HCT116 (cell line): ENCODE results near the gene C4A. TPM values are rescaled to one million over a fixed set of nuclear protein-coding genes. Genes with fewer than 3 reads are reported as not detected.

Source experiments
- ATAC-seq: fragments of 200-7000 bp; cut with Tn5 transposase; 2 replicates; pipeline ENCODE4 v1.9.1; 2020; ENCODE audit warnings: mild to moderate bottlenecking, moderate library complexity
- BruUV-seq: library from RNA; stranded (reverse); fragments of 400-500 nt; replicated peaks from 2 replicates; lab custom pipeline; 2021; lab: Mats Ljungman, UMichigan
- CTCF ChIA-PET: fragments of 300-600 bp; sonication (Branson Sonifier 250); formaldehyde crosslinking; loops from one replicate; lab custom pipeline; 2021; ENCODE audit warnings: antibody characterized with exemption; lab: Charles Lee
- POLR2A ChIA-PET: fragments of 300-600, 350-600 bp; sonication (Branson Sonifier 250); formaldehyde crosslinking; loops from one replicate; lab custom pipeline; 2021; ENCODE audit warnings: antibody characterized with exemption; lab: Charles Lee
- RAD21 ChIA-PET, 2 experiments: fragments of 300-600 bp; sonication (Branson Sonifier 250); formaldehyde crosslinking; loops; one replicate each; lab custom pipeline; 2023; ENCODE audit warnings: low total read pairs in 2 of 2; ENCODE audit not compliant: uncharacterized antibody in 2 of 2, unreplicated experiment in 2 of 2, low non-redundant PET in 1 of 2; lab: Charles Lee
- DNase-seq: peaks from one replicate; pipeline ENCODE4 v3.0.0-alpha.2; 2010; ENCODE audit warnings: low read depth, low spot score
- H2AFZ ChIP-seq: fragments of 200-600 bp; shearing (Covaris generic), sonication (generic); 2 replicates; pipeline ENCODE4 v1.6.1; 2017; ENCODE audit warnings: low read depth, mixed run types, mixed read lengths, antibody characterized with exemption, low read length; ENCODE audit not compliant: poor library complexity, severe bottlenecking
- H3K27ac ChIP-seq: 2 replicates; pipeline ENCODE4 v1.5.1; 2012; ENCODE audit warnings: low read depth, low read length
- H3K27me3 ChIP-seq: fragments of 200-600 bp; sonication (generic); 2 replicates; pipeline ENCODE4 v1.6.1; 2016; ENCODE audit warnings: mixed run types, low read length, mixed read lengths; ENCODE audit not compliant: insufficient read depth
- H3K36me3 ChIP-seq, 2 experiments: fragments of 200-500 bp in 1 of 2; fragments of 200-600 bp in 1 of 2; sonication (Bioruptor generic) in 1 of 2; sonication (generic) in 1 of 2; 2 replicates each; pipeline versions ENCODE4 v1.5.1 to v1.6.1; 2014 to 2016; ENCODE audit warnings: low read length in 2 of 2, inconsistent platforms in 1 of 2, mixed read lengths in 1 of 2, mixed run types in 1 of 2; ENCODE audit not compliant: insufficient read depth in 2 of 2, control insufficient read depth in 1 of 2
- H3K4me1 ChIP-seq, 2 experiments: fragments of 200-600 bp in 1 of 2; sonication (generic) in 1 of 2; 2 replicates each; pipeline versions ENCODE4 v1.5.1 to v1.6.1; 2012 to 2017; ENCODE audit warnings: low read length in 2 of 2, inconsistent platforms in 1 of 2, mild to moderate bottlenecking in 1 of 2, mixed read lengths in 1 of 2, mixed run types in 1 of 2, moderate library complexity in 1 of 2; ENCODE audit not compliant: insufficient read depth in 2 of 2, control insufficient read depth in 1 of 2
- H3K4me2 ChIP-seq: fragments of 200-600 bp; sonication (generic); 2 replicates; pipeline ENCODE4 v1.6.1; 2017; ENCODE audit warnings: mixed run types, low read length, mixed read lengths
- H3K4me3 ChIP-seq, 2 experiments: fragments of 200-600 bp in 1 of 2; sonication (generic) in 1 of 2; replicated peaks in 1 of 2; 2 replicates each; pipeline ENCODE4 v1.5.1; 2011 to 2016; ENCODE audit warnings: low read length in 2 of 2, control low read depth in 1 of 2, low read depth in 1 of 2, mild to moderate bottlenecking in 1 of 2, mixed read lengths in 1 of 2, mixed run types in 1 of 2
- H3K79me2 ChIP-seq: fragments of 200-600 bp; sonication (generic); 2 replicates; pipeline ENCODE4 v1.6.1; 2017; ENCODE audit warnings: mild to moderate bottlenecking, mixed run types, low read length, moderate library complexity, mixed read lengths; ENCODE audit not compliant: insufficient read depth
- H3K9ac ChIP-seq: fragments of 200-600 bp; sonication (generic); 2 replicates; pipeline ENCODE4 v1.6.1; 2016; ENCODE audit warnings: low read length, mixed read lengths
- H3K9me2 ChIP-seq: fragments of 200-600 bp; sonication (generic), shearing (Covaris generic); 2 replicates; pipeline ENCODE4 v1.6.1; 2017; ENCODE audit warnings: mixed run types, mild to moderate bottlenecking, moderate library complexity; ENCODE audit not compliant: insufficient read depth
- H3K9me3 ChIP-seq, 2 experiments: fragments of 200-500 bp in 1 of 2; fragments of 200-600 bp in 1 of 2; sonication (Bioruptor generic) in 1 of 2; sonication (generic) in 1 of 2; 2 replicates each; pipeline ENCODE4 v1.6.1; 2014 to 2017; ENCODE audit warnings: low read length in 2 of 2, mixed read lengths in 2 of 2, inconsistent platforms in 1 of 2, low read depth in 1 of 2, mild to moderate bottlenecking in 1 of 2, mixed run types in 1 of 2, moderate library complexity in 1 of 2; ENCODE audit not compliant: control insufficient read depth in 1 of 2, insufficient read depth in 1 of 2
- H4K20me1 ChIP-seq: fragments of 200-600 bp; sonication (generic), shearing (Covaris generic); 2 replicates; pipeline ENCODE4 v1.6.1; 2017; ENCODE audit warnings: mixed run types, mild to moderate bottlenecking, moderate library complexity; ENCODE audit not compliant: insufficient read depth
- JUND ChIP-seq: IDR thresholded peaks from 2 replicates; pipeline ENCODE4 v1.6.1; 2012
- SP1 ChIP-seq: IDR thresholded peaks from 2 replicates; pipeline ENCODE4 v1.6.1; 2012; ENCODE audit warnings: low read depth
- ZFX ChIP-seq: fragments of 450-650 bp; IDR thresholded peaks from 2 replicates; pipeline ENCODE4 v1.6.1; 2017
- intact Hi-C: fragments of 100-400 bp; cut with micrococcal nuclease; formaldehyde crosslinking; loops from 2 replicates; pipeline ENCODE4 v1.10.0; 2022
- total RNA-seq: library from RNA; stranded (reverse); gene quantifications from one replicate; pipeline ENCODE4 v1.2.1, GENCODE V29; 2021; ENCODE audit not compliant: unreplicated experiment
- TF ChIP-seq, protein P1 (sequence below): IDR thresholded peaks from 2 replicates; pipeline ENCODE4 v1.6.1; 2011; ENCODE audit warnings: mild to moderate bottlenecking, low read length, moderate library complexity; ENCODE audit not compliant: insufficient replicate concordance; ENCODE audit errors: extremely low read depth

C4A gene
- total RNA-seq, 1 experiment from 2014 or later: 5.1 TPM

DNA sequence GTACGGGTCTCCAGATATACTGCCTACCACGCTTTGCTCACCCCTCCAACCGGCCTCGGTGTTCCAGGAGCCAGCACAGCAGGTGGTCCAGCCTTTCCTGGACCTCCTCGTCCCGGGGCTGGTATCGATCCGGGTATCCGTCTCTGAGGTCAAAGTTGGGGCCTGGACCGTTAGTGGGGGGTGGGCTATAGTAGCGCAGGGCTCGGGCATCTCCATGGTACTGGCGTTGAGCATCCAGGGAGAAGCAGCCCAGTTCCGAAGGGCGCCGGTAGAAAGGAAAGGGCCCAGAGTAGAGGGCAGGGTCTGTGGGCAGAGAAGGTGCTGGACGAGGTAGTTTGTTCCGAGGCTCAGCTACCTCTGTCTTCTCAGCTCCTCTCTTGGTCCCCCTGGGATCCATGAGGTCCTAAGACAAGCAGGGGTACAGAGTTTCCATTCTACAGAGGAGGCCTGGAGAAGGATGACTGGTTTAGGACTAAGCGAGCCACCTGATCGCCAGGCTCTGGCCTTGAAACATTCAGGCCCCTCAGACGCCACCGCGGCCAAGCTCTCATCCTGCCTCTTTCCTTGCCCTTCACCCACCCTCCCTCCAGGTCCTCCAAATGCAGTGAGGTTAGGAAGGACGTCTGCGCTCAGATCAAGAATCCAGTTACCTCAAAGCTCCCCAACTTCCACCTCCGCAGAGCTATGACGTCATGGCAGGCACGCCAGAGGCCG lies 10.4 kb upstream of the C4A start:
- peak; percentile 23 for ATAC-seq
- peak overlapping the region; percentile 98 for H3K4me2 ChIP-seq
- POLR2A ChIA-PET: interaction anchor here (0.6 to 2.4 kb wide), 7 partner anchors 8 to 224 kb away, joined by 3 to 9 read pairs (median 6); partner anchors contain the start of genes HSPA1B, NELFE, NEU1 and SKIC2

More for the DNA sequence above, 10.4 kb upstream of the C4A start:
- Histone ChIP-seq H3K9ac (peak overlapping the region; percentile 92), H3K9me2 (no peaks in the 10 kb centered on the region), H3K27ac (peak overlapping the region; percentile 86)
- peak; percentile 75 for TF ChIP-seq ZFX
- TF ChIP-seq, protein P1, sequence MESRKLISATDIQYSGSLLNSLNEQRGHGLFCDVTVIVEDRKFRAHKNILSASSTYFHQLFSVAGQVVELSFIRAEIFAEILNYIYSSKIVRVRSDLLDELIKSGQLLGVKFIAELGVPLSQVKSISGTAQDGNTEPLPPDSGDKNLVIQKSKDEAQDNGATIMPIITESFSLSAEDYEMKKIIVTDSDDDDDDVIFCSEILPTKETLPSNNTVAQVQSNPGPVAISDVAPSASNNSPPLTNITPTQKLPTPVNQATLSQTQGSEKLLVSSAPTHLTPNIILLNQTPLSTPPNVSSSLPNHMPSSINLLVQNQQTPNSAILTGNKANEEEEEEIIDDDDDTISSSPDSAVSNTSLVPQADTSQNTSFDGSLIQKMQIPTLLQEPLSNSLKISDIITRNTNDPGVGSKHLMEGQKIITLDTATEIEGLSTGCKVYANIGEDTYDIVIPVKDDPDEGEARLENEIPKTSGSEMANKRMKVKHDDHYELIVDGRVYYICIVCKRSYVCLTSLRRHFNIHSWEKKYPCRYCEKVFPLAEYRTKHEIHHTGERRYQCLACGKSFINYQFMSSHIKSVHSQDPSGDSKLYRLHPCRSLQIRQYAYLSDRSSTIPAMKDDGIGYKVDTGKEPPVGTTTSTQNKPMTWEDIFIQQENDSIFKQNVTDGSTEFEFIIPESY: no peak
- TF ChIP-seq JUND: 0 out of 2 replicates have a peak, but pooled peaks have one; percentile 42
- no peak for TF ChIP-seq SP1
- TF ChIP-seq, all 23 proteins: peak for 2
- H2AFZ ChIP-seq: no peak overlapping the region
- intact Hi-C loops: no loop called here
- ChIA-PET CTCF (interaction anchor here (1.6 kb wide), 1 partner anchor 19 kb away, joined by 7 read pairs; no protein-coding TSS in a partner anchor), RAD21 (interaction anchor here in 1 of 2 experiments (1.1 kb wide), 1 partner anchor 13 kb away, joined by 4 read pairs; the partner anchor contains the start of genes NELFE and SKIC2)
- H3K4me1 ChIP-seq: peaks cover 7 to 25% of the 10 kb centered on the region in 2 experiments; a peak in 3 of 4 replicates
- DNase-seq: no peak
- H3K79me2 ChIP-seq: peaks cover 34% of the 10 kb centered on the region
- no peaks in the 10 kb centered on the region for H3K9me3 ChIP-seq
- no peaks in the 10 kb centered on the region for H4K20me1 ChIP-seq
- TSS peak; percentile 79 for BruUV-seq
- H3K4me3 ChIP-seq: peak overlapping the region; percentile 70 to 93
- H3K36me3 ChIP-seq: peaks cover 10 to 28% of the 10 kb centered on the region in 2 experiments; a peak in 3 of 4 replicates
- H3K27me3 ChIP-seq: no peaks in the 10 kb centered on the region
